ENCODE results near the gene QPCTL.

GRCh38 chr19:45712699-45713067 lies 20.2 kb downstream of the QPCTL start:
- TF ChIP-seq POLR2A (IDR thresholded peaks at IDR 0.05; ENCODE audit: low read depth, low read length) (no peak), CTCF (conservative IDR thresholded peaks at IDR 0.05; ENCODE audit: low read depth, low read length) (no peak)

Data from IMR-90 (cell line).